ENCODE measurements around the gene TDRD15. TPM values are rescaled to one million over a fixed set of nuclear protein-coding genes. Genes with fewer than 3 reads are reported as not detected.

Gene TDRD15
- total and polyA plus RNA-seq, 2 donors (not counting 3 experiments of a cell fraction or from before 2014, with no cell fraction given): not detected

DNA sequence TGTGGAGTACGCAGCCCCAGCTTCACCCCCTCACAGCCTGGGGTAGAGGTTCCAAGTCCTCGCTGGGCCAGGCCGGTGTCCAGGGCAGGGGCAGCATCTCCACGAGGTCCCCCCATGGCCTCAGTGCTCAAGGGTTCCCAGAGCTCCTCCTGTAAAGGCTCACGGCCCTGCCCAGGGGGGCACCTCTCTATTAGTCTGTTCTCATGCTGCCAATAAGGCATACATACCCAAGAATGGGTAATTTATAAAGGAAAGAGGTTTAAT, 38.8 kb downstream of the TDRD15 start:
- no peak overlapping the region for H3K4me3 ChIP-seq (replicated peaks in 1 of 3; ENCODE audit: insufficient read depth in 1 of 3, low read depth in 1 of 3, low read length in 3 of 3)
- no peak overlapping the region for H3K27ac ChIP-seq (ENCODE audit: insufficient read depth, low read depth, low read length)
- no peak for FAIRE-seq
- no peak for TF ChIP-seq GATA2 (IDR thresholded peaks at IDR 0.05; ENCODE audit: insufficient read depth, insufficient read length, low read depth, low read length)
- no peak for TF ChIP-seq MYC (IDR thresholded peaks at IDR 0.05; ENCODE audit: low read depth, low read length)
- TF ChIP-seq EZH2 (IDR thresholded peaks at IDR 0.05; ENCODE audit: borderline replicate concordance, low read depth, low read length, severe bottlenecking): no peak
- no peak for TF ChIP-seq FOS (IDR thresholded peaks at IDR 0.05; ENCODE audit: borderline replicate concordance, insufficient read depth, low read length)
- TF ChIP-seq POLR2AphosphoS5 (IDR thresholded peaks at IDR 0.05; ENCODE audit: insufficient read depth, low read depth, low read length): no peak
- no peak for TF ChIP-seq CTCF (IDR thresholded peaks at IDR 0.05; ENCODE audit: extremely low read depth in 1 of 2, insufficient read depth in 1 of 2, low read depth in 1 of 2, low read length in 2 of 2)
- no peak for TF ChIP-seq JUN (IDR thresholded peaks at IDR 0.05; ENCODE audit: borderline replicate concordance, insufficient read depth, insufficient read length, low read depth)
- TF ChIP-seq POLR2A (IDR thresholded peaks at IDR 0.05; ENCODE audit: low read depth, low read length): no peak
- TF ChIP-seq MAX (IDR thresholded peaks at IDR 0.05; ENCODE audit: insufficient read depth, insufficient read length): no peak
- no peak overlapping the region for H3K9ac ChIP-seq (replicated peaks; ENCODE audit: extremely low read depth, insufficient read depth, low read length)
- dilution Hi-C loops (cut with MboI; ENCODE audit: extremely low pct_ligation_motif_present, low sequenced_read_pairs): no loop called here
- H3K4me2 ChIP-seq (ENCODE audit: insufficient read depth, low read length): no peak overlapping the region
- H3K9me1 ChIP-seq (replicated peaks; ENCODE audit: control insufficient read depth, extremely low read depth, insufficient read depth, low read length): no peaks in the 10 kb centered on the region
- no peaks in the 10 kb centered on the region for H3K79me2 ChIP-seq (ENCODE audit: control insufficient read depth, insufficient read depth, low read length)
- DNase-seq (ENCODE audit: low read depth, low spot score): no peak
- intact Hi-C loops (cut with micrococcal nuclease): no loop called here
- H3K27me3 ChIP-seq (ENCODE audit: control insufficient read depth in 2 of 2, insufficient read depth in 2 of 2, low read length in 2 of 2): no peaks in the 10 kb centered on the region
- H3K9me3 ChIP-seq (replicated peaks; ENCODE audit: control insufficient read depth, insufficient read depth, low read length): no peaks in the 10 kb centered on the region
- ChIA-PET POLR2A (no interaction called here), CTCF (no interaction called here)
- H4K20me1 ChIP-seq (replicated peaks; ENCODE audit: control insufficient read depth, extremely low read depth, insufficient read depth, low read length): no peaks in the 10 kb centered on the region
- no TSS peak for BruUV-seq (replicated peaks)
- no peaks in the 10 kb centered on the region for H3K4me1 ChIP-seq (ENCODE audit: control insufficient read depth, extremely low read depth, insufficient read depth, low read length)
- no peak overlapping the region for H2AFZ ChIP-seq (ENCODE audit: low read depth, low read length)
- no peaks in the 10 kb centered on the region for H3K36me3 ChIP-seq (ENCODE audit: control insufficient read depth in 2 of 2, extremely low read depth in 1 of 2, insufficient read depth in 2 of 2, low read length in 2 of 2)
